AG04450 (cell line): ENCODE data around the gene MAGEL2. TPM values are rescaled to one million over a fixed set of nuclear protein-coding genes. Genes with fewer than 3 reads are reported as not detected.

Source experiments
- CTCF ChIA-PET: fragments of 300-600, 350-600 bp; formaldehyde crosslinking; extraction: SDS; loops from one replicate; lab custom pipeline; 2022; ENCODE audit warnings: antibody characterized with exemption, inconsistent platforms; lab: Charles Lee
- POLR2A ChIA-PET: fragments of 350-600 bp; formaldehyde crosslinking; extraction: SDS; loops from one replicate; lab custom pipeline; 2021; ENCODE audit warnings: antibody characterized with exemption, inconsistent platforms; lab: Yijun Ruan, JAX
- DNase-seq: peaks from one replicate; pipeline ENCODE4 v3.0.0-alpha.2; 2011; ENCODE audit warnings: low read depth, low spot score
- H3K27ac ChIP-seq: one replicate; pipeline ENCODE4 v1.5.1; 2012; ENCODE audit warnings: low read depth, low read length, control low read depth
- H3K27me3 ChIP-seq: one replicate; pipeline ENCODE4 v1.6.0; 2012; ENCODE audit warnings: low read length; ENCODE audit not compliant: control insufficient read depth, insufficient read depth
- H3K4me3 ChIP-seq: 2 replicates; pipeline ENCODE4 v1.5.1; 2011; ENCODE audit warnings: mild to moderate bottlenecking, low read depth, low read length, control low read depth
- H3K9me3 ChIP-seq: 2 replicates; pipeline ENCODE4 v1.5.1; 2012; ENCODE audit warnings: low read length; ENCODE audit not compliant: control insufficient read depth, insufficient read depth
- CTCF ChIP-seq: IDR thresholded peaks from 2 replicates; pipeline ENCODE4 v1.5.1; 2011; ENCODE audit warnings: low read depth, low read length, control low read depth, inconsistent platforms
- polyA plus RNA-seq: library from polyadenylated mRNA; depleted of rRNA; stranded (reverse); fragments of >200 nt; gene quantifications from 2 replicates; pipeline ENCODE4 v1.2.3, GENCODE V29; 2011

The MAGEL2 gene
- polyA plus RNA-seq, 1 experiment = 0.12 TPM

GRCh38 chr15:23644829-23645228 lies 2.8 kb downstream of the MAGEL2 start:
- H3K9me3 ChIP-seq = peaks cover 33% of the 10 kb centered on the region
- CTCF ChIA-PET = no interaction called here
- DNase-seq = no peak
- H3K27me3 ChIP-seq = peaks cover 2% of the 10 kb centered on the region
- H3K4me3 ChIP-seq = no peak overlapping the region
- POLR2A ChIA-PET = no interaction called here
- no peak overlapping the region for H3K27ac ChIP-seq
- no peak for TF ChIP-seq CTCF

DNA sequence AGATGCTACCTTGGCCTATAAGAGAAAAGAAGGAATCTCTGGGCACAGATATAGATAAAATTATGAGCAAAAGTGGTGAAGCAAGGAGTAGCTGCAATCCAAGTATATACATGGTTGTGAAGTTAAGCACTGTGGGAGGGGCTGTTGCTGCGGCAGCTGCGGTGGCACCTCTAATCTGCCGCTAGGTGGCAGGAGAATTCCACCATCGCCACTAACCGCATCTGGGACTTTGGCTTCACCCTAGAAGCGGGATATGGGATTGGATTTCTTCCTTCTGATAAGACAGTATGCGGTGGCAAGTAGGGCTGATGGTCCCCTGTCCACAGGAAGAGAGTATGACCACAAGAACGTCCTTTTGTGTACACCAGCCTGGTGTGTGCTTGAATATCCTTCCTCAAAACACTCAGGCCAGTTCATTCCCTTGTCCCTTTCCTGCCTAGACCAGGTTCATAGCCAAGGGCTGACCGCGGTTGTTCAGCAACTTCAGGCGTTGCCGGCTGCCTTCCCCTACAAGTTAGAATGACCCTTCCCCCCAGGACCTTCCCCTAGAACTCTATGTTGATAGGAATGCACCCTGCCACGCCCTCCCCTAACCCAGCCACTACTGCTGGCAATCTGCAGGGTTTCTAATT lies 5.1 kb downstream of the MAGEL2 start:
- ChIA-PET CTCF (interaction anchor here (0.8 to 1.2 kb wide), 5 partner anchors 13 to 225 kb away, joined by 3 to 6 read pairs (median 3); no protein-coding TSS in a partner anchor), POLR2A (no interaction called here)
- Histone ChIP-seq H3K4me3 (no peak overlapping the region), H3K9me3 (peaks cover 30% of the 10 kb centered on the region), H3K27ac (no peak overlapping the region), H3K27me3 (no peaks in the 10 kb centered on the region)
- peak; percentile 72 for TF ChIP-seq CTCF
- DNase-seq = peak; percentile 15

DNA sequence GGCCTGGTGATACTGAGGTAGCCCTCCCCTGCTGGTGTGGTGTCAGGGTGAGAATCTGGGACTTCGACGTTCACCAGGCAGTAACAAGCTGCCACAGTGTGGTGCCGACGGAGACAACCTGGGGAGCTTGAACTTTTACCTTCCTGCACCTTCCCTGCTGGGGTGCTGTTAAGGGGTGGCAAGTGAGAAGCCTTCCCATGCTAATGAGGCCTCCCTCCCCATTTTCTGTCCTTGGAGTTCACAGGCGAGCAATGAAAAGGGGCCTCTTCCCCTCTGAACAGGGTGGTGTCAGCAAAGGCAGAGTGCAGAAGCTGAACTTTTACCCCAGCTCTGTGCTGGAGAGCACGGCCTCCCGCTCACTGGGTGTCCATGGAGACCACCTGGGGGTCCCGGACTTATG lies 13.5 kb downstream of the MAGEL2 start:
- Histone ChIP-seq H3K4me3 (no peak overlapping the region), H3K9me3 (peaks cover 11% of the 10 kb centered on the region), H3K27ac (no peak overlapping the region), H3K27me3 (no peaks in the 10 kb centered on the region)
- no peak for DNase-seq
- no peak for TF ChIP-seq CTCF
- ChIA-PET CTCF (no interaction called here), POLR2A (no interaction called here)

DNA sequence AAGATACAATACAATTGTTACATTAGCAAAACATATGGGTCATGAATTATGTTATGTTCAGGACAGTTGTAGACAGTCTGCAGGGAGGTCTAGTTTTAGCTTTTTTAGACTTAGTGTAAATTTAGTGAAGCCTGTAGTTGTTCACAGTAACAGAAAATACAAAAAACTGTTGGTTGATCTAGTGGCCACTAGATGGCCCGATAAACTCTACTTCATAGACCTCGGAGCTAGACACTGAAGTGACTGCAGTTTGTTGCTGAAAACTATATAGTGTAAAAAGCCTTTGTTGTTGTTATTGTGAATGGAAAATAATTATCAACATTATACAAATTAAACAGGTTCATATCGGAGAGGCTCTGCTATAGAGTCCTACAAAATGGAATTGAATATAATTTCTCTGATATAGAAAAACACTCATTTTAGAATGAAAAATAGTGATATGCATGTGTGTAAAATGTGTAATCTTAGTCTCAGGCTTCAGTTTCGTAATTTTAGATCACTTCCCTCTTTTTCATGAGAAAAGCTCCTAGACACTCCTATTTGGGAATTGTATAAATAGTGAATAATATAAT lies 18.3 kb downstream of the MAGEL2 start:
- ChIA-PET CTCF (interaction anchor here (0.5 to 1.5 kb wide), 4 partner anchors 10 to 249 kb away, joined by 3 to 5 read pairs (median 4); no protein-coding TSS in a partner anchor), POLR2A (no interaction called here)
- peak; percentile 54 for TF ChIP-seq CTCF
- no peaks in the 10 kb centered on the region for H3K27me3 ChIP-seq
- peaks cover 10% of the 10 kb centered on the region for H3K9me3 ChIP-seq
- H3K4me3 ChIP-seq = no peak overlapping the region
- no peak for DNase-seq
- H3K27ac ChIP-seq = no peak overlapping the region

- no peak for TF ChIP-seq CTCF
- Histone ChIP-seq H3K9me3 (peaks cover 4% of the 10 kb centered on the region), H3K27ac (no peak overlapping the region), H3K4me3 (no peak overlapping the region), H3K27me3 (no peaks in the 10 kb centered on the region)
- POLR2A ChIA-PET = no interaction called here
- CTCF ChIA-PET = interaction anchor here (1.4 to 1.5 kb wide), 2 partner anchors 10 to 25 kb away, joined by 4 to 5 read pairs; no protein-coding TSS in a partner anchor
- DNase-seq = no peak
Measured at GRCh38 chr15:23628612-23629233, 18.9 kb downstream of the MAGEL2 start.
